Neural progenitor cell (in vitro differentiated cells): ENCODE measurements around the gene SLC22A23. TPM values are rescaled to one million over a fixed set of nuclear protein-coding genes. Genes with fewer than 3 reads are reported as not detected.

Source experiments
- DNase-seq: peaks from one replicate; pipeline ENCODE4 v3.0.0-alpha.2; 2016; ENCODE audit warnings: low spot score
- H2AFZ ChIP-seq: fragments of 200-600 bp; sonication (generic); replicated peaks from 2 replicates; pipeline ENCODE4 v1.6.1; 2016; ENCODE audit warnings: antibody characterized with exemption
- H3F3A ChIP-seq: fragments of 200-600 bp; sonication (generic); 2 replicates; pipeline ENCODE4 v1.6.1; 2016; ENCODE audit warnings: antibody characterized with exemption, low read depth
- H3K27ac ChIP-seq: fragments of 200-600 bp; sonication (generic); 2 replicates; pipeline ENCODE4 v1.5.1; 2016; ENCODE audit warnings: mild to moderate bottlenecking
- H3K27me3 ChIP-seq: fragments of 200-600 bp; sonication (generic); 2 replicates; pipeline ENCODE4 v1.6.1; 2016; ENCODE audit warnings: mild to moderate bottlenecking, moderate library complexity
- H3K36me3 ChIP-seq: fragments of 200-600 bp; sonication (generic); 2 replicates; pipeline ENCODE4 v1.5.1; 2016
- H3K4me1 ChIP-seq: fragments of 200-600 bp; sonication (generic); 2 replicates; pipeline ENCODE4 v1.6.1; 2016; ENCODE audit warnings: mixed run types
- H3K4me2 ChIP-seq: fragments of 200-600 bp; sonication (generic); 2 replicates; pipeline ENCODE4 v1.6.1; 2016
- H3K4me3 ChIP-seq: fragments of 200-600 bp; sonication (generic); 2 replicates; pipeline ENCODE4 v1.5.1; 2016
- H3K79me2 ChIP-seq: fragments of 200-600 bp; sonication (generic); 2 replicates; pipeline ENCODE4 v1.6.1; 2016; ENCODE audit warnings: low read depth
- H3K9ac ChIP-seq: fragments of 200-600 bp; sonication (generic); 2 replicates; pipeline ENCODE4 v1.6.1; 2016
- H3K9me3 ChIP-seq: fragments of 200-600 bp; sonication (generic); 2 replicates; pipeline ENCODE4 v1.5.1; 2016; ENCODE audit warnings: low read depth
- H4K20me1 ChIP-seq: fragments of 200-600 bp; sonication (generic); 2 replicates; pipeline ENCODE4 v1.6.1; 2016; ENCODE audit warnings: low read depth
- H3K27ac Mint-ChIP-seq: 3 replicates; pipeline ENCODE4 v1.8.0; 2021; ENCODE audit warnings: mixed read lengths
- H3K27me3 Mint-ChIP-seq: 2 replicates; pipeline ENCODE4 v1.8.0; 2022; ENCODE audit warnings: low read depth, mild to moderate bottlenecking, inconsistent platforms, moderate library complexity, mixed read lengths; ENCODE audit not compliant: insufficient read depth
- H3K36me3 Mint-ChIP-seq: 3 replicates; pipeline ENCODE4 v1.8.0; 2021; ENCODE audit warnings: mixed read lengths
- H3K4me1 Mint-ChIP-seq: 3 replicates; pipeline ENCODE4 v1.8.0; 2021; ENCODE audit warnings: mixed read lengths
- H3K4me3 Mint-ChIP-seq: 3 replicates; pipeline ENCODE4 v1.8.0; 2021; ENCODE audit warnings: mild to moderate bottlenecking, moderate library complexity, mixed read lengths
- H3K9me3 Mint-ChIP-seq: 3 replicates; pipeline ENCODE4 v1.8.0; 2020; ENCODE audit warnings: mixed read lengths
- EZH2 ChIP-seq: fragments of 200-600 bp; sonication (generic); IDR thresholded peaks from 2 replicates; pipeline ENCODE4 v1.6.1; 2017; ENCODE audit warnings: antibody characterized with exemption, mild to moderate bottlenecking, moderate library complexity
- EZH2phosphoT487 ChIP-seq: fragments of 200-600 bp; sonication (generic); IDR thresholded peaks from 2 replicates; pipeline ENCODE4 v1.6.1; 2017; ENCODE audit warnings: antibody characterized with exemption
- total RNA-seq: library from RNA; depleted of rRNA; stranded (reverse); fragments of >200 nt; gene quantifications from 2 replicates; pipeline ENCODE4 v1.2.3, GENCODE V29; 2015; ENCODE audit warnings: low replicate concordance
- TF ChIP-seq, protein P1 (sequence below): fragments of 200-600 bp; sonication (generic); IDR thresholded peaks from 2 replicates; pipeline ENCODE4 v1.5.1; 2017; ENCODE audit warnings: antibody characterized with exemption, mild to moderate bottlenecking

SLC22A23 gene
- total RNA-seq, 1 donor from 2014 or later: 0.99 TPM

DNA sequence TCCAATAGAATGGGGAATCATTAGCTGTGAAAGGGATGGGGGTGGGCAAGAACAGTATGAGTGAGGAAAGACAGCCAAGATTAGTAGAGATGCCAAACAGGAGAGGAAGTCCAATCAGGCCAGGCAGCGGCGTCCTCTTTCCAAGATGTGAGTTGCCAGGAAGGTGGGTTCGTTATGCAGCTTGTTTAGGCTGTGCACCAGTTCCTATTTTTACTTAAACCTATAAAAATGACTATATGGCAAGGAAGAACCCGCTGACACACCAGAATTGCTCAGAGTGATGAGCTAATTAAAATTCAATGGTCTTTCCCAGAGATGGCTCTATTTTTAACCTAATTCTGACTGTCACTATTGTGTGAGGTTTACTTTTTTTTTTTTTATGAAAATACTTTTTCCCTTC, 88.2 kb downstream of the SLC22A23 start:
- no peaks in the 10 kb centered on the region for H3K9me3 ChIP-seq
- H3K4me1 Mint-ChIP-seq: peaks cover 42% of the 10 kb centered on the region
- H3K9me3 Mint-ChIP-seq: no peaks in the 10 kb centered on the region
- H3K4me1 ChIP-seq: peaks cover 4% of the 10 kb centered on the region
- no peak overlapping the region for H3K4me2 ChIP-seq
- H3K9ac ChIP-seq: no peak overlapping the region
- no peak overlapping the region for H2AFZ ChIP-seq
- H3K4me3 Mint-ChIP-seq: no peak overlapping the region
- H3K4me3 ChIP-seq: no peak overlapping the region
- H4K20me1 ChIP-seq: no peaks in the 10 kb centered on the region
- TF ChIP-seq EZH2 (no peak), EZH2phosphoT487 (no peak)
- TF ChIP-seq, protein P1, sequence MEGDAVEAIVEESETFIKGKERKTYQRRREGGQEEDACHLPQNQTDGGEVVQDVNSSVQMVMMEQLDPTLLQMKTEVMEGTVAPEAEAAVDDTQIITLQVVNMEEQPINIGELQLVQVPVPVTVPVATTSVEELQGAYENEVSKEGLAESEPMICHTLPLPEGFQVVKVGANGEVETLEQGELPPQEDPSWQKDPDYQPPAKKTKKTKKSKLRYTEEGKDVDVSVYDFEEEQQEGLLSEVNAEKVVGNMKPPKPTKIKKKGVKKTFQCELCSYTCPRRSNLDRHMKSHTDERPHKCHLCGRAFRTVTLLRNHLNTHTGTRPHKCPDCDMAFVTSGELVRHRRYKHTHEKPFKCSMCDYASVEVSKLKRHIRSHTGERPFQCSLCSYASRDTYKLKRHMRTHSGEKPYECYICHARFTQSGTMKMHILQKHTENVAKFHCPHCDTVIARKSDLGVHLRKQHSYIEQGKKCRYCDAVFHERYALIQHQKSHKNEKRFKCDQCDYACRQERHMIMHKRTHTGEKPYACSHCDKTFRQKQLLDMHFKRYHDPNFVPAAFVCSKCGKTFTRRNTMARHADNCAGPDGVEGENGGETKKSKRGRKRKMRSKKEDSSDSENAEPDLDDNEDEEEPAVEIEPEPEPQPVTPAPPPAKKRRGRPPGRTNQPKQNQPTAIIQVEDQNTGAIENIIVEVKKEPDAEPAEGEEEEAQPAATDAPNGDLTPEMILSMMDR: no peak
- no peak overlapping the region for H3K27ac ChIP-seq
- no peak overlapping the region for H3K27ac Mint-ChIP-seq
- no peaks in the 10 kb centered on the region for H3K27me3 ChIP-seq
- H3K36me3 ChIP-seq: no peaks in the 10 kb centered on the region
- H3K36me3 Mint-ChIP-seq: peaks cover 20% of the 10 kb centered on the region
- DNase-seq: no peak
- no peaks in the 10 kb centered on the region for H3K79me2 ChIP-seq
- H3F3A ChIP-seq: no peaks in the 10 kb centered on the region
- no peaks in the 10 kb centered on the region for H3K27me3 Mint-ChIP-seq

DNA sequence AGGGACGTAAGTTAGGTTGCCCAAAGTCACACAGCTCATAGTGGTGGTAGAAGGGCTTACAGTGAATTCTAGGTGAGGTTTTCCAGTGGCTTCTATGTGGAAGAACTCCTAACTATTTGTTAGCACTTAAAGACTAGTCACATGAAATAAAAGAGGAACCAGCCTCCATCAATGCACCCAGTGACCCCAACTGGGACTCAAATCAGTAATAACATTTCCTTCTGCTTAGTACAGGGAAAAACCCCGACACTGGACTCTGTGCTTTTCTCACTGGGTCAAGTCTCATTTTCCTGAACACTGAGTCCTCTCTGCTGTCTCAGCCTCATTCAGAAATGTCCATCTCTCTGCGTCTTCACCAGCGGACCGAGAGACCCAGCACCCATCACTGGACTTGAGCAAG, 89.2 kb downstream of the SLC22A23 start:
- no peak overlapping the region for H3K4me3 ChIP-seq
- Mint-ChIP-seq H3K4me1 (peaks cover 43% of the 10 kb centered on the region), H3K36me3 (peaks cover 22% of the 10 kb centered on the region), H3K27me3 (no peaks in the 10 kb centered on the region), H3K4me3 (no peak overlapping the region), H3K27ac (no peak overlapping the region), H3K9me3 (no peaks in the 10 kb centered on the region)
- H3K9ac ChIP-seq: no peak overlapping the region
- no peaks in the 10 kb centered on the region for H4K20me1 ChIP-seq
- no peak overlapping the region for H2AFZ ChIP-seq
- no peaks in the 10 kb centered on the region for H3K27me3 ChIP-seq
- no peak for DNase-seq
- peaks cover 4% of the 10 kb centered on the region for H3K4me1 ChIP-seq
- H3K27ac ChIP-seq: no peak overlapping the region
- H3K36me3 ChIP-seq: no peaks in the 10 kb centered on the region
- H3K79me2 ChIP-seq: no peaks in the 10 kb centered on the region
- H3K9me3 ChIP-seq: no peaks in the 10 kb centered on the region
- no peak overlapping the region for H3K4me2 ChIP-seq
- TF ChIP-seq EZH2phosphoT487: no peak
- TF ChIP-seq, protein P1: no peak
- no peak for TF ChIP-seq EZH2
- H3F3A ChIP-seq: no peaks in the 10 kb centered on the region

DNA sequence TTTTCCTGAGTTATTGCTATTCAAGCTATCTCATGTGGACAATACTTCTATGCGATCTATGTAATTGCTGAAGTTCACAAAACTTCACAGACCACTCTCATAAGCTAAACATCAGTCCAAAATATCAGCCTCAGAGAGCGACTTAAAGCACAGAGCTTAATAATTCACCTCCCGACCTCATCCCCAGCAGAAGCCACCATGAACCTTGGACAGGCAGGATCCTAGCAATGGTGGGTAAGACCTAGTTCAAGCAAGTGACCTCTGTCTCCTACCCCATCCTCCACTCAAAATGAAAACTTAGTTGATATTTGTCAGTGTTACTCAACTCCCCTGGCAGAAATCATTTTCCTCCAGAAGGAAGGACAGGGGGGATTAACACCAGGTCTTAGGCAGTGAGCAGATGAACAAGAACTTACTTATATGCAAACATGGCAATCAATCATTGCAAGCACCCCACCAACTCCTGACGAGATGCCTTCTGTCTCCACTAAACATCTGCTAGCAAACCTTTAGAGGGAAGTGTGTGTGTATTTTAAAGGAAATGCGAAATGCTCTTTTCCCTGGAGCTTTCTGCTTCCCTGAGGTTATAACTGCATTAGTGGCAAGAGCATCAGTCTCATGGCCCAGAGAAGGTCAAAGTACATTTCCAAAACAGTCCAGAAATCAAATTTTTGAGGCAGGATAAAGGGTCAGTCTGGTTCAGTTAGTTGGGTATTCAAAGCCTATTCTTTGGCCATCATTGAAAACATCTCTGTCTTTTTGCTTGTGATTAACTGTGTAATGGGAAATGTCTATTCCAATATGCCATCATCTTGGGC, 90.0 kb downstream of the SLC22A23 start:
- Histone ChIP-seq H2AFZ (no peak overlapping the region), H3K4me2 (no peak overlapping the region), H3K36me3 (no peaks in the 10 kb centered on the region), H4K20me1 (no peaks in the 10 kb centered on the region), H3K27ac (no peak overlapping the region), H3K9ac (no peak overlapping the region), H3K4me3 (no peak overlapping the region), H3K9me3 (no peaks in the 10 kb centered on the region), H3K27me3 (no peaks in the 10 kb centered on the region), H3F3A (no peaks in the 10 kb centered on the region), H3K4me1 (peaks cover 4% of the 10 kb centered on the region), H3K79me2 (no peaks in the 10 kb centered on the region)
- H3K4me1 Mint-ChIP-seq: peaks cover 42% of the 10 kb centered on the region
- no peak overlapping the region for H3K27ac Mint-ChIP-seq
- peaks cover 22% of the 10 kb centered on the region for H3K36me3 Mint-ChIP-seq
- no peak overlapping the region for H3K4me3 Mint-ChIP-seq
- H3K9me3 Mint-ChIP-seq: no peaks in the 10 kb centered on the region
- no peak for DNase-seq
- no peaks in the 10 kb centered on the region for H3K27me3 Mint-ChIP-seq
- TF ChIP-seq EZH2phosphoT487: no peak
- TF ChIP-seq, protein P1: no peak
- TF ChIP-seq EZH2: no peak
